Astrocyte (in vitro differentiated cells and primary cell): ENCODE measurements around the gene FOXJ1. TPM values are rescaled to one million over a fixed set of nuclear protein-coding genes. Genes with fewer than 3 reads are reported as not detected.

Experiments
- DNase-seq: peaks from one replicate; pipeline ENCODE4 v3.0.0-alpha.2; 2010; ENCODE audit warnings: low read depth
- FAIRE-seq: peaks from 2 replicates; lab custom pipeline; 2011; peaks lifted over from hg19 to GRCh38; lab: Jason Lieb, UNC
- H2AFZ ChIP-seq: 2 replicates; pipeline ENCODE4 v1.6.0; 2012; ENCODE audit warnings: low read depth, low read length, inconsistent platforms
- H3K27ac ChIP-seq: 2 replicates; pipeline ENCODE4 v1.5.1; 2011; ENCODE audit warnings: low read depth, low read length, inconsistent platforms
- H3K27me3 ChIP-seq: 2 replicates; pipeline ENCODE4 v1.6.0; 2011; ENCODE audit warnings: low read length, inconsistent platforms; ENCODE audit not compliant: insufficient read depth
- H3K36me3 ChIP-seq: 2 replicates; pipeline ENCODE4 v1.5.1; 2011; ENCODE audit warnings: low read length, inconsistent platforms; ENCODE audit not compliant: insufficient read depth
- H3K4me1 ChIP-seq: 2 replicates; pipeline ENCODE4 v1.5.1; 2011; ENCODE audit warnings: low read length, inconsistent platforms; ENCODE audit not compliant: insufficient read depth
- H3K4me2 ChIP-seq: 2 replicates; pipeline ENCODE4 v1.6.0; 2012; ENCODE audit warnings: low read length, inconsistent platforms
- H3K4me3 ChIP-seq: 2 replicates; pipeline ENCODE4 v1.5.1; 2011; ENCODE audit warnings: low read depth, mild to moderate bottlenecking, low read length, inconsistent platforms; ENCODE audit not compliant: insufficient read depth
- H3K79me2 ChIP-seq: 2 replicates; pipeline ENCODE4 v1.6.0; 2012; ENCODE audit warnings: mild to moderate bottlenecking, low read length, inconsistent platforms; ENCODE audit not compliant: insufficient read depth
- H3K9ac ChIP-seq: 2 replicates; pipeline ENCODE4 v1.6.0; 2012; ENCODE audit warnings: mild to moderate bottlenecking, low read length, inconsistent platforms
- H3K9me3 ChIP-seq: 2 replicates; pipeline ENCODE4 v1.5.1; 2012; ENCODE audit warnings: low read depth, mild to moderate bottlenecking, low read length, inconsistent platforms; ENCODE audit not compliant: insufficient read depth
- H4K20me1 ChIP-seq: 2 replicates; pipeline ENCODE4 v1.6.0; 2012; ENCODE audit warnings: low read length, inconsistent platforms; ENCODE audit not compliant: insufficient read depth
- H3K27ac Mint-ChIP-seq: one replicate; pipeline ENCODE4 v1.8.0; 2021; ENCODE audit warnings: mild to moderate bottlenecking, mixed read lengths; ENCODE audit not compliant: unreplicated experiment
- H3K27me3 Mint-ChIP-seq: one replicate; pipeline ENCODE4 v1.8.0; 2021; ENCODE audit warnings: low read depth, mixed read lengths; ENCODE audit not compliant: unreplicated experiment
- H3K36me3 Mint-ChIP-seq: one replicate; pipeline ENCODE4 v1.8.0; 2021; ENCODE audit warnings: low read depth, mixed read lengths; ENCODE audit not compliant: unreplicated experiment
- H3K4me1 Mint-ChIP-seq: one replicate; pipeline ENCODE4 v1.8.0; 2021; ENCODE audit warnings: low read depth, mixed read lengths; ENCODE audit not compliant: unreplicated experiment
- H3K4me3 Mint-ChIP-seq: one replicate; pipeline ENCODE4 v1.8.0; 2021; ENCODE audit warnings: mild to moderate bottlenecking, moderate library complexity, mixed read lengths; ENCODE audit not compliant: unreplicated experiment
- H3K9me3 Mint-ChIP-seq: one replicate; pipeline ENCODE4 v1.8.0; 2021; ENCODE audit warnings: mild to moderate bottlenecking, mixed read lengths; ENCODE audit not compliant: unreplicated experiment
- EZH2 ChIP-seq: IDR thresholded peaks from 2 replicates; pipeline ENCODE4 v1.6.1; 2012; ENCODE audit warnings: mild to moderate bottlenecking, low read length, inconsistent platforms; ENCODE audit not compliant: insufficient read depth
- total RNA-seq: library from RNA; stranded (reverse); gene quantifications from 2 replicates; pipeline ENCODE4 v1.2.1, GENCODE V29; 2021
- TF ChIP-seq, protein P1 (sequence below): IDR thresholded peaks from 2 replicates; pipeline ENCODE4 v1.5.1; 2011; ENCODE audit warnings: low read depth, mild to moderate bottlenecking, inconsistent platforms, low read length, moderate library complexity; ENCODE audit not compliant: insufficient read depth

The FOXJ1 gene
- total RNA-seq, 1 donor from 2014 or later, result 0.48 TPM

DNA sequence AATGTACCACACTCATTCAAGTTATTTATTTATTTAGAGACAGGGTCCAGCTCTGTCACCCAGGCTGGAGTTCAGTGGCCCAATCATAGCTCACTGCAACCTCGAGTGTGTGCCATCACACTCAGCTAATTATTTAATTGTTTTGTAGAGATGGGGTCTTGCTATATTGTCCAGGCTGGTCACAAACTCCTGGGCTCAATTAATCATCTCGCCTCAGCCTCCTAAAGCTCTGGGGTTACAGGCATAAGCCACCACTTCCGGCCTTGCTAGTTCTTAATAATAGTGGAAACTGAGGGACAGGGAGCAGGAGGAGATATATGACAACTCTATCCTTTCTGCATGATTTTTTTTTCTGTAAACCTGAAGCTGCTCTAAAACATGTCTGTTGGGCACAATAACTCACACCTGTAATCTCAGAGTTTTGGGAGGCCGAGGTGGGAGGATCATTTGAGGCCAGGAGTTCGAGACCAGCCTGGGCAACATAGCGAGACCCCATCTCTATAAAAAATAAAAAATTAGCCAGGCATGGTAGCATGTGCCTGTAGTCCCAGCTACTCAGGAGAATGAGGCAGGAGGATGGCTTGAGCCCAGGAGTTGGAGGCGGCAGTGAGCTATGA, 25.8 kb downstream of the FOXJ1 start:
- peaks cover 10% of the 10 kb centered on the region for H3K27me3 Mint-ChIP-seq
- Histone ChIP-seq H3K4me2 (no peak overlapping the region), H3K9ac (no peak overlapping the region), H4K20me1 (no peaks in the 10 kb centered on the region), H3K36me3 (no peaks in the 10 kb centered on the region), H3K4me3 (no peak overlapping the region), H3K4me1 (no peaks in the 10 kb centered on the region), H3K79me2 (no peaks in the 10 kb centered on the region), H3K27ac (no peak overlapping the region), H2AFZ (no peak overlapping the region), H3K9me3 (no peaks in the 10 kb centered on the region), H3K27me3 (no peaks in the 10 kb centered on the region)
- DNase-seq (no peak), FAIRE-seq (no peak)
- peaks cover 1% of the 10 kb centered on the region for H3K36me3 Mint-ChIP-seq
- no peak overlapping the region for H3K4me3 Mint-ChIP-seq
- no peak for TF ChIP-seq EZH2
- TF ChIP-seq, protein P1, sequence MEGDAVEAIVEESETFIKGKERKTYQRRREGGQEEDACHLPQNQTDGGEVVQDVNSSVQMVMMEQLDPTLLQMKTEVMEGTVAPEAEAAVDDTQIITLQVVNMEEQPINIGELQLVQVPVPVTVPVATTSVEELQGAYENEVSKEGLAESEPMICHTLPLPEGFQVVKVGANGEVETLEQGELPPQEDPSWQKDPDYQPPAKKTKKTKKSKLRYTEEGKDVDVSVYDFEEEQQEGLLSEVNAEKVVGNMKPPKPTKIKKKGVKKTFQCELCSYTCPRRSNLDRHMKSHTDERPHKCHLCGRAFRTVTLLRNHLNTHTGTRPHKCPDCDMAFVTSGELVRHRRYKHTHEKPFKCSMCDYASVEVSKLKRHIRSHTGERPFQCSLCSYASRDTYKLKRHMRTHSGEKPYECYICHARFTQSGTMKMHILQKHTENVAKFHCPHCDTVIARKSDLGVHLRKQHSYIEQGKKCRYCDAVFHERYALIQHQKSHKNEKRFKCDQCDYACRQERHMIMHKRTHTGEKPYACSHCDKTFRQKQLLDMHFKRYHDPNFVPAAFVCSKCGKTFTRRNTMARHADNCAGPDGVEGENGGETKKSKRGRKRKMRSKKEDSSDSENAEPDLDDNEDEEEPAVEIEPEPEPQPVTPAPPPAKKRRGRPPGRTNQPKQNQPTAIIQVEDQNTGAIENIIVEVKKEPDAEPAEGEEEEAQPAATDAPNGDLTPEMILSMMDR, result no peak
- H3K9me3 Mint-ChIP-seq, result no peaks in the 10 kb centered on the region
- no peak overlapping the region for H3K27ac Mint-ChIP-seq
- H3K4me1 Mint-ChIP-seq, result no peaks in the 10 kb centered on the region

DNA sequence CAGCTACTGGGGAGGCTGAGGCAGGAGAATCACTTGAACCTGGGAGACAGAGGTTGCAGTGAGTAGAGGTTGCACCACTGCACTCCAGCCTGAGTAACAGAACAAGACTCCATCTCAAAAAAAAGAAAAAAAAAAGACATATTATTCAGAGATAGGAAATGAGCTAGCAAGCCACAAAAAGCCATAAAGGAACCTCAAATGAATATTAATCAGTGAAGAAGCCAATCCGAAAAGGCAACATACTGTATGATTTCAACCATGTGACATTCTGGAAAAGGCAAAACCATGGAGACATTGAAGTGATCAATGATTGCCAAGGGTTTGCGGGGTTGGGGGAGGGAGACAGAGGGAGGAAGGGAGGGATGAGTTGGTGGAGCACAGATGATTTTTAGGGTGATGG, 29.1 kb downstream of the FOXJ1 start:
- H3K9ac ChIP-seq, result no peak overlapping the region
- no peaks in the 10 kb centered on the region for H3K4me1 Mint-ChIP-seq
- no peak for TF ChIP-seq EZH2
- TF ChIP-seq, protein P1, result no peak

DNA sequence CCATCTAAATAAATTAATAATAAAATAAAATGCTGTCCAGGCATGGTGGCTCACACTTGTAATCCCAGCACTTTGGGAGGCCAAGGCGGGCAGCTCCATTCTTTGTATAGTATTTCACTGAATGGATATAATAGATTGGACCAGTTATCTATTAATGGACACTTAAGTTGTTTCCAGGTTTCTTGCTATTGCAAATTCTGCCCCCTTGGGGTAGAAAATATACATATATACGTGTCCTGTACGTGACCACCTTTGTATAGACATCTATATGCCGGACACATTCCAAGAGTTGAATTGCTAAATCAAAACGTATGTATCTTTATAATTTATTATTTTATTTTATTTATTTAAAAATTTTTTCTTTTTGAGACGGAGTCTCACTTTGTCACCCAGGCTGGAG, 33.5 kb downstream of the FOXJ1 start:
- no peak overlapping the region for H2AFZ ChIP-seq
- no peak for TF ChIP-seq EZH2
- TF ChIP-seq, protein P1, result no peak
- no peaks in the 10 kb centered on the region for H3K36me3 Mint-ChIP-seq
- no peak overlapping the region for H3K27ac Mint-ChIP-seq
- no peak overlapping the region for H3K27ac ChIP-seq
- no peak overlapping the region for H3K4me3 Mint-ChIP-seq
- H3K36me3 ChIP-seq, result no peaks in the 10 kb centered on the region
- no peak overlapping the region for H3K4me2 ChIP-seq
- DNase-seq (no peak), FAIRE-seq (no peak)
- no peaks in the 10 kb centered on the region for H3K9me3 Mint-ChIP-seq
- H3K4me3 ChIP-seq, result no peak overlapping the region
- H3K27me3 Mint-ChIP-seq, result no peaks in the 10 kb centered on the region
- H3K4me1 ChIP-seq, result peaks cover 9% of the 10 kb centered on the region
- H4K20me1 ChIP-seq, result peaks cover 5% of the 10 kb centered on the region
- no peaks in the 10 kb centered on the region for H3K27me3 ChIP-seq
- no peaks in the 10 kb centered on the region for H3K9me3 ChIP-seq
- H3K9ac ChIP-seq, result no peak overlapping the region
- peaks cover 2% of the 10 kb centered on the region for H3K4me1 Mint-ChIP-seq
- H3K79me2 ChIP-seq, result peaks cover 11% of the 10 kb centered on the region

More for the DNA sequence above, 29.1 kb downstream of the FOXJ1 start:
- H3K4me1 ChIP-seq, result no peaks in the 10 kb centered on the region
- H2AFZ ChIP-seq, result no peak overlapping the region
- Mint-ChIP-seq H3K4me3 (no peak overlapping the region), H3K9me3 (no peaks in the 10 kb centered on the region), H3K36me3 (peaks cover 1% of the 10 kb centered on the region), H3K27me3 (no peaks in the 10 kb centered on the region), H3K27ac (no peak overlapping the region)
- no peak overlapping the region for H3K27ac ChIP-seq
- no peaks in the 10 kb centered on the region for H3K9me3 ChIP-seq
- DNase-seq (peak; percentile 23), FAIRE-seq (no peak)
- H3K27me3 ChIP-seq, result no peaks in the 10 kb centered on the region
- no peak overlapping the region for H3K4me2 ChIP-seq
- no peaks in the 10 kb centered on the region for H4K20me1 ChIP-seq
- H3K79me2 ChIP-seq, result no peaks in the 10 kb centered on the region
- H3K36me3 ChIP-seq, result no peaks in the 10 kb centered on the region
- H3K4me3 ChIP-seq, result no peak overlapping the region
